ENCODE results near the gene ARMC3.
"Not testable (repeated sequence)": the region's sequence is repeated elsewhere in the genome, so short reads cannot be mapped to it uniquely, and the experiment has no call there.

Gene ARMC3, protein sequence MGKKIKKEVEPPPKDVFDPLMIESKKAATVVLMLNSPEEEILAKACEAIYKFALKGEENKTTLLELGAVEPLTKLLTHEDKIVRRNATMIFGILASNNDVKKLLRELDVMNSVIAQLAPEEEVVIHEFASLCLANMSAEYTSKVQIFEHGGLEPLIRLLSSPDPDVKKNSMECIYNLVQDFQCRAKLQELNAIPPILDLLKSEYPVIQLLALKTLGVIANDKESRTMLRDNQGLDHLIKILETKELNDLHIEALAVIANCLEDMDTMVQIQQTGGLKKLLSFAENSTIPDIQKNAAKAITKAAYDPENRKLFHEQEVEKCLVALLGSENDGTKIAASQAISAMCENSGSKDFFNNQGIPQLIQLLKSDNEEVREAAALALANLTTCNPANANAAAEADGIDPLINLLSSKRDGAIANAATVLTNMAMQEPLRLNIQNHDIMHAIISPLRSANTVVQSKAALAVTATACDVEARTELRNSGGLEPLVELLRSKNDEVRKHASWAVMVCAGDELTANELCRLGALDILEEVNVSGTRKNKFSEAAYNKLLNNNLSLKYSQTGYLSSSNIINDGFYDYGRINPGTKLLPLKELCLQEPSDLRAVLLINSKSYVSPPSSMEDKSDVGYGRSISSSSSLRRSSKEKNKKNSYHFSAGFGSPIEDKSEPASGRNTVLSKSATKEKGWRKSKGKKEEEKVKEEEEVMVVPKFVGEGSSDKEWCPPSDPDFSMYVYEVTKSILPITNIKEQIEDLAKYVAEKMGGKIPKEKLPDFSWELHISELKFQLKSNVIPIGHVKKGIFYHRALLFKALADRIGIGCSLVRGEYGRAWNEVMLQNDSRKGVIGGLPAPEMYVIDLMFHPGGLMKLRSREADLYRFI

DNA sequence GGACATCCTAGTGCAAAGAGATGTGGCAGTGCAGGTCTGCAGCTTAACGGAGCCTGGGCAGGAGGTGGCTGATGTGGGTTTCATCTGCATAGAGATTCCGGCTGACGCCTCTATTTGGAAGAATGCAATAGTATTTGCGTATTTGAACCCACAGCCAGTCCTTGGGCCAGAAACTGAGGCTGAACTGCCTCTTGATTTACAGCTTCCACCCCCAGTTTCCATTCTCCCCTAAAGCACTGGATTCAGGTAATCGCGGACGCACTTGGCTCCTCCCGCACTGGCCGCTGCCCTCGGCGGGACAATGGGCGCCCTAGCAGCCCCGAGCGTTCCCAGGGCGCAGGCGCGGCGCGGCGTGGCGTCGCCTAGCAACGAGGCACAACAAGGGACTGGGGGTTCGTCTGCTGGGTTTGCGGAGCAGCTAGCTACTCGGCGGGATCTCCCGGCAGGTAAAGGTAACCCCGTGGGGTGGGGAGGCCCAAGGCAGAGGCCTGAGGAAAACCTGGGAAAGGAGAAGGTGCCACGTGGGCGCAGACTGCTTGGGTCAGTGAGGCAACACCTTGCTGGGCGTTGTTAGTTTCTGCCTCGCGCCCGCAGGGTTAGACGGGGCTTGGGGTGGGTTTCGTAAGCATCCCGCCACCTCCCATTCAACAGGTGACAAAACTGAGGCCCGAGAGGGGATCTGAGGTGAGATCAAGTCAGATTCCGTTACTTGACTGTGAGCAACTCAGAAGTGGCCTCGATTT, at the start of gene ARMC3:
Gene ARMC3, plus strand, starts transcription at position 393 of the 743 bp plus-strand sequence. CDS start 3,944 bp downstream, outside the sequence.
- DNase-seq: no peak

GRCh38 chr10:22891797-22892196, 36.1 kb upstream of the ARMC3 start:
- no peak for DNase-seq

DNA sequence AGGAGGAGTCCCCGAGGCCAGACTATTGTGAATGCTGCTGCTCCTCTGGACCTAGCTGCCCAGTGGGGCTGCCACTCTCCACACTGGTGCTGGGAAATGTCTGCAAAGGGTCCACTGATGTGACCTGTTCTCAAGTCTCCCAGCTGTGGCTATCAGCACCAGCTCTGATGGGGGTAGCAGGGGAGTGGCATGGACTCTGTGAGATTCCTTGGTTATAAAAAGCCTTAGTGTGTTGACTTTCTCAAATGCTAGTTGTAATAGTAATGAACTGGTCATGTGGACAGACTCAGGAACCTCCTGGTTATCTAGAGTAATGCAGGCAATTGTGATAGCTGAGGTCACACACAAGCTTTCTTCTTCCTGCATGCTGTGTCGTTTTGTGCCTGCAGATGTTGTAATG, 34.1 kb upstream of the ARMC3 start:
- DNase-seq: no peak

DNA sequence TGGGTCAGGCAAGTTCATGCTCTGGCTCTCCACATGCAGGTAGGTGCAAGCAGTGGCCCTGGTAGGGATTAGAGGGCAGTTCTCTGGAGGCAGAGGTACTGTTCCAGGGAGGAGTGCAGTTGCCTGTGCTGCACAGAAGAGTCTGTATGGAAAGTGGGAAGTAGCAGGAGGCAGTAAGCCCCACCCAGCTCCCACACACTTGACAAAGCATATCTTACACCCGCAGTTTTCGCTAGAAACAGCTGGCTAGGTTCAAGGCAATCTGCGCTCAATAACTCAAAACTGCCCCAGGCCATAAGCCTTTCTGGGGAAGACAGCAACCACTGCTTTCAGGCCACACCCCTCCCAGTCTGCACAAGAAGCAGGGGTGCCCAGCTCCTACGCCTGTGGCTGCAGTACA, 33.1 kb upstream of the ARMC3 start:
- no peak for DNase-seq

- DNase-seq: no peak
Measured at GRCh38 chr10:22895252-22895651, 32.6 kb upstream of the ARMC3 start.

DNA sequence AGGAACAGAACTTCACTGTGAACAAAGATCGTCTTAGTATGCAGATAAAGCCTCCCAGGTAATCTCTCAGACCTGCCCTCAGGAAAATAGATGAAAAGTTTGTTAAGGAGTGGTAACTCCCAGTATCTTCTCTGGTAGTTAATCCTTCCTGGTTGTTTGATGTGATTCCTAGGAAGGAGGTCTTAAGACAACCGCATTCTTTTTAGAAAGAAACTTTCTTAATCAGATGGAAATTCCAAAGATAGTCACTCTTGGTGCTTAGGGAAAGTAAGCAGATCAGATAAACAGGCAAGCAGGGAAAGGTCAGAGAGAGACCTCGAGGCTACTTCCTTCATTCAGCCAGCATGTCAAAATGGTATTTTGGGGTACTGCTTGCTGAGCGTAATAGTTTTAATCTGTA, 30.5 kb upstream of the ARMC3 start:
- no peak for DNase-seq

- no peak for DNase-seq
Measured at GRCh38 chr10:22899307-22899706, 28.5 kb upstream of the ARMC3 start.

DNA sequence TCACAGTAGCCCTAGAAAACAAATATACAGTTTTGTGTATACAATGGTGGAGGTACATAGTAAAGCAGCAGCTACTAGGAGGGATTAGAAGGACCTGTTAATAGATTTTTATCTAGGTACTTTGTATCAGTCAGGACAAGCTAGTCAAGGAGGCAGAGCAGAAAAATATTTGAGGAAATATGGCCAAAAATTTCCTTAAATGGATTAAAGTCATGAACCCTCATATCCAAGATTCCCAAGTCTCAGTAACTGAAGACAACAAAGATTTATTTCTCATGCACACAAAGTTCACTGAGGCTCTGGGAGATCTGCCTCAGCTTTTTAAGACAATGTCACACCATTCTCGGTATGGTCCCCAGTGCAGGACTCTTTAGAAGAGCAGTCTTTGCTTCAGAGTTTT, 28.1 kb upstream of the ARMC3 start:
- no peak for DNase-seq

GRCh38 chr10:22900841-22901601, 26.8 kb upstream of the ARMC3 start:
- DNase-seq: no peak

GRCh38 chr10:22902147-22902546, 25.7 kb upstream of the ARMC3 start:
- not testable (repeated sequence) for DNase-seq

- no peak for DNase-seq
Measured at GRCh38 chr10:22903694-22904093, 24.2 kb upstream of the ARMC3 start.

DNA sequence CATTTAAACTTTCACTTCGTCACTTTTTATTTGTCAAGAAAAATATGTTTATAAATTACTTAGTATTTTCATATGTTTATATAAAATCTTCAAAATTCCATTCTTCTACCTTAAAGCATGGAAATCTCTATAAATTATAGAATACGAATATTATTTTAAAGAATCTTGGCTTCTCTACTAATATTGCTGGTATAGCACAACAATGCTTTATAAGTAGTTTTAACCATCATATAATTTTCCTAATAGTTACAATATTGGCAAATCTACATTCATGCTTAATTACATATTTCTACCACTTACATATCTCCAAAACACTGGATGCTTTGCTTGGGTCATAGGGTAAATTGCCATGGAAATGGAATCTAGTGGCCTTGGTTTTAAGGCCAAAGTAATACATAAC, 21.1 kb upstream of the ARMC3 start:
- DNase-seq: no peak

GRCh38 chr10:22908837-22909236, 19.0 kb upstream of the ARMC3 start:
- DNase-seq: no peak

GRCh38 chr10:22909673-22910072, 18.2 kb upstream of the ARMC3 start:
- DNase-seq: not testable (repeated sequence)

DNA sequence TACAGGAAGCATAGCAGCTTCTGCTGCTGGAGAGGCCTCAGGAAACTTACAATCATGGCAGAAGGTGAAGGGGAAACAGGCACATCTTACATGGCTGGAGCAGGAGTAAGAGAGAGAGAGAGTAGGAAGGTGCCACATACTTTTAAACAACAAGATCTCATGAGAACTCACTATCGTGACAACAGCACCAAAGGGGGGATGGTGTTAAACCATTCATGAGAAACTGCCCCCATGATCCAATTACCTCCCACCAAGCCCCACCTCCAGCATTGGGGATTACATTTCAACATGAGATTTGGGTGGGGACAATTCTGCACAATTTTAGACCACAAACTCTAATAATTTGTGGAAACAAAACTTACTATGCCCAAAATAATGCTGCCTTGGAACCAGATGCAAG, 16.8 kb upstream of the ARMC3 start:
- no peak for DNase-seq

GRCh38 chr10:22911889-22912762, 15.7 kb upstream of the ARMC3 start:
- peak; percentile 56 for DNase-seq

- DNase-seq: no peak
Measured at GRCh38 chr10:22912763-22913384, 15.0 kb upstream of the ARMC3 start.

DNA sequence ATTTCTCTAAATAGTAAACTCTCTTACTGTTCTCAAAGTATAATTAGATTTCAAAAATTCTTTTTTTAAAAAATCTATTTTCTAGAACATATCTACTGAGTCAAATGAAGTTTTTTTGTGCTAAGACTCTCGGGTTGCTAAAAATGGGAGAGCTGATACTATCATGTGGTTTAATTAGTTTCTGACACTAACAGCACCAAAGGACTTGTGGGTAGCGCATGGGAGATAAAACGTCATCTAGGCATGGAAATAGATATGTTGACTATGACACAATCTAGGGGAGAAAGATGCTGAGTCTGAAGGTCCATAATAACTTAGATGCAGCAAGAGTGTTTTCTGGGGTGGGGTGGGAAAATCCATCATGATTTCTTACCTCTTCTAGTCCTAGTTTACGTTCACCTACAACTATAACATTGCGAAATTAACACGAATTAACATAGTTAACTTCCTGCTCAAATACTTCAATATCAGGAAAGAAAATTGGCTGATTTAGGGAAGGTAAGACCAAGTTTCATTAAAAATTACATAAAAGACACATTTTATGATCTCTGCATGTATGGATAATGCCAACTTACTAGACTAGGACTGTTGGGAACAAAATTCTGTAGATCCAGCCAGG, 14.3 kb upstream of the ARMC3 start:
- no peak for DNase-seq

GRCh38 chr10:22915314-22915713, 12.5 kb upstream of the ARMC3 start:
- no peak for DNase-seq

DNA sequence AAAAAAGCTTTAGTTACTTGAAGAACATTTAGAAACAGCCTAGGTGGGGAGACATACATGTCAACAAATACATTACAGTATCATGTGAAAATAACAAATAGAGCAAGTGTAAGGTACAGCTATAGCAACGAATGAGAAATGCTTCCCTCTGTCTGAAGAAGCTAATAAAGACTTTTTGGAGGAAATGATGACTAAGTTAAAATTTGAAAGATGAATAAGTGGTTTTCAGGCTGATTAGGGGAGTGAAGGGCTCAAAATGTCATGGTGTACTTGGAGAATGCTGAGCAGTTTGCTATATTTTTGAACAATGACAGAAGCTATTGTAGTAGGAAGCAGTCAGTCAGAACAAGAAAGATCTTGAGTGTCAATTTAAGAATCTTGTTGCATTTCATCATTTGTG, 2.8 kb upstream of the ARMC3 start:
- DNase-seq: no peak

DNA sequence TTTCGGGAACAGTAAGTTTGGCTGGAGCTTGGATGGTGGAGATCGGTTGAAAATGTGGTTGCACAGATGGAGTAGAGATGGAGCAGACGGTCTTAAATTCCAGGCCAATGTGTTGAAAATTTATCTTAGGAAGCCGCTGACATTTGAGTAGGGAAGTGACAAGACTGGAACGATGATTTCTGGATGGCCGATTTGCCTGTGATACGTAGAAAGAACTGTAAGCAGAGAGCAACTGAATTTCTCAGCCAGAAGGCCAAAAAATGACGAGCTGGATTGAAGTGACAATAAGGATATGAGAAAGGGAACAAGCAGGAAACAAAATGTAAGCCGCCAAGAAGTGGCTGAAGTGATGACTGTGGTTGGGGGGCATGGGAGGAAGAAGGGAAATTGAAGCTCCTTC, 687 bp upstream of the ARMC3 start:
- DNase-seq: no peak

All from NCI-H2081 treated with DMSO at 0.1 percent for 48 hours (cell line).